LNCAP (cell line): ENCODE data around the gene AK8.

ENCODE experiments used
- TF ChIP-seq, protein P1 (sequence below): fragments of 450-650 bp; IDR thresholded peaks from 2 replicates; pipeline ENCODE4 v1.5.1; 2017; ENCODE audit warnings: mild to moderate bottlenecking

The AK8 gene

DNA sequence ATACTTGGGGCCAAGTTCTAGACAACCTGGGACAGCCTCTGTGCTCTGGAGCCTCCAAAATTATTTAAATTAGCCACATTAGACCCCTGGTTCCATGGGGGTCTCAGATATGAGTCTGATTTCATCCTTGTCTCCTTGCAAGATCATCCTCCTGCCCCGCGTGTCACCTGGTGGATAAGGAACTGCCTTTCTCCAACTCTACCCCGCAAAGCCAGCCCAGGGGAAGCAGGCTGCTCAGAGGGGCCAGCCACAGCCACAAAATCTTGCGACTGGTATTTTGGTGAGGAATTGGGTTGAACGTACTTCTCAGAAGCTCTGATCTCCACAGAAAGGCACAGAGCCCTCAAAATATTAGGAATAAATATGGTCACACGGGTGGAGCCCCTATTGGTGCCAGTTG lies 101.2 kb downstream of the AK8 start:
- TF ChIP-seq, protein P1, sequence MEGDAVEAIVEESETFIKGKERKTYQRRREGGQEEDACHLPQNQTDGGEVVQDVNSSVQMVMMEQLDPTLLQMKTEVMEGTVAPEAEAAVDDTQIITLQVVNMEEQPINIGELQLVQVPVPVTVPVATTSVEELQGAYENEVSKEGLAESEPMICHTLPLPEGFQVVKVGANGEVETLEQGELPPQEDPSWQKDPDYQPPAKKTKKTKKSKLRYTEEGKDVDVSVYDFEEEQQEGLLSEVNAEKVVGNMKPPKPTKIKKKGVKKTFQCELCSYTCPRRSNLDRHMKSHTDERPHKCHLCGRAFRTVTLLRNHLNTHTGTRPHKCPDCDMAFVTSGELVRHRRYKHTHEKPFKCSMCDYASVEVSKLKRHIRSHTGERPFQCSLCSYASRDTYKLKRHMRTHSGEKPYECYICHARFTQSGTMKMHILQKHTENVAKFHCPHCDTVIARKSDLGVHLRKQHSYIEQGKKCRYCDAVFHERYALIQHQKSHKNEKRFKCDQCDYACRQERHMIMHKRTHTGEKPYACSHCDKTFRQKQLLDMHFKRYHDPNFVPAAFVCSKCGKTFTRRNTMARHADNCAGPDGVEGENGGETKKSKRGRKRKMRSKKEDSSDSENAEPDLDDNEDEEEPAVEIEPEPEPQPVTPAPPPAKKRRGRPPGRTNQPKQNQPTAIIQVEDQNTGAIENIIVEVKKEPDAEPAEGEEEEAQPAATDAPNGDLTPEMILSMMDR, result no peak

DNA sequence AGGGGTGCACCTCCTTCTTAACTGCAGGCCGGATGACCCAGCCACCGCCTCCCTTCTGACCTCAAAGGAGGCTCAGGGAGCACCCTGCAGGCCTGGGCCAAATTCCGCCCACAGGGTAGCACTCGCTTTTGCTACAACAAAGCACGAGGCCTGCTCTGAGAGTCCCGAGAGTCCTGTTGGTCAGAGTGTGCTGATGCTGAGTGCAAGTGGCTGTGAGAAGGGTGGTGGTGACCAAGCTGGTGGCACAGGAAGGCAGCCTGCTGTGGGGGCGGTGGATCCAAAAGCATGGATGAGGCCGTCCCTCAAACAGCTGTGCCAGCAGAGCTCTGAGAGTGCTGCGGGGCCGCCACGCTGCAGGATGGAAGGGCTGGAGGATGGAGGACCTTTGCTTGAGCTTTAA lies 101.8 kb downstream of the AK8 start:
- TF ChIP-seq, protein P1, result no peak

DNA sequence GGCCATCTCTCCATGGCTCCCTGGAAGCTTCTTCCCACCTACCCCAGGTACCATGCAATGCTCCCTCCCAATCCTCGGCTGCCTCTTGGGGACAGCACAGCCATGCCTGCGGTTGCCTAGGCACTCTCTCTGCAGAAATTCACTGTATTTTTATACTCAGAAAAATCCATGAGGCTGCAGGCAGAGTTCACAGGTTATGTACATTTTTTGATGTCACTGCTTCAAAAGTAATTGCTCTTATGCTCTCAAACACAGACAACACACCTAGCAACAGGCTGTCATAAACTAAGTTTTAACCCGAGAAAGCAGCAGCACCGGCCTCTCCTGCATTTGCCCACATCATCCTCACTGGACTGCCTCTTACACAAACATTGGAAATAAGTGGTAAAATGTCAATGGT lies 102.4 kb downstream of the AK8 start:
- TF ChIP-seq, protein P1, result no peak

DNA sequence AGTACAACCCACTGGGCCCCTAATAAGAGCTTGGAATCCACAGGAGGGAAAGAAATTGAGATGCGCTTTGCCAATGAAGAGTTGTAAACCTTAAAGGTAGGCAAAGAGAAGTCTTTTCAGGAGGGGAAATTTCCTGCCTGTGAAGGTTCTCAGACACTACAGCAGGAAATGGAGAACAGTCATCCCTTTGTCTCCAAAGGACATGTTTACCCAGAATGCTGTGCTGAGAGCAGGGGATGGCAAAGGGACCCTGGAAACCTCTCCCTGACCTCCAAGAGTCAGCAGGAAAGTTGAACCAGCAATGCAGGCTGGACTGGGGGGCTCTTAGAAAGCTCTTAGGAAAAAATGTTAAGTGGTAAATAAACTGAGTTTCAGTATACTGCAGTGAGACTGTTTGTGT lies 103.2 kb downstream of the AK8 start:
- TF ChIP-seq, protein P1, result no peak

DNA sequence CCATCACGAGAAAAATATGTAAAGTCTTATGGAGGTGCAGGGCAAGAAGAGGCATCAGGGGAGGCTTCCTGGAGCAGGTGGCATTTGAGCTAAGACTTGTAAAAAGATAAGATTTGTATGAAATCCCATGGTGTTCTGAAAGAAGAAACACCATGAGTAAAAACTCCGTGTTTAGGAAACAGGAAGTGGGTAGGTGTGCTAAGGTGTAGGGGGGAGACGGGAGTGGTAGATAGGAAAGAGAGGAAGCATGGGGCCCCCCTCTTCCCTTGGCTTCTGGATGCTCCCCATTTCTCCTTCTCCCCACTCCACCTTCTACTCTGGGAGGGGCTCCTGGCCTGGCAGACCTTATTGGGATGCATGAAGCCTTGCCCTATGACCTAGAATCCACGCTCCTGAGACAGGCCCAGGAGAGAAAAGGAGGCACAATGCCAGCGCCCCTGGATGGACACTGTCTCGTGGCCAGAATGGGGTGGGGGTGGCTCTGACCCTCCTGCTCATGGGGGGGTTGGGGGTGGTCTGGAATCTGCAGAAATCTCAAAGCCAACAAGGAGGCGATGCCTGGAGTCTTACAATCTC lies 104.2 kb downstream of the AK8 start:
- TF ChIP-seq, protein P1, result no peak

DNA sequence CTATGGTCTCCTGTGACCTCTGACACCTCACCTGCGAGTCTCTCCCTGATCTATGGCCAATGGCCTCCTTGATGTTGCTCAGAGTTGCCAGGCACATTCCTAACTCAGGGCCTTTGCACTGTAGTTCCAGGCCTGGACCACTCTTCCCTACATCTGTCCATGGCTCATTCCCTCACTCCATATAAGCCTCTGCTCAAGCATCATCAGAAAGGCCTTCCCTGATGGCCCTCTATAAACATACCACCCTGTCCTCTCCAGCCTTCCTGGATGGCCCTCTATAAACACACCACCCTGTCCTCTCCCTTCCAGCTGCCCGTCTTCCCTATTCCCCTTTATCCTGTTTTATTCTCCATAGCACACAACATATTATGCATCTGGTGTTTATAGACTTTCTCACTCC lies 105.0 kb downstream of the AK8 start:
- TF ChIP-seq, protein P1, result no peak

DNA sequence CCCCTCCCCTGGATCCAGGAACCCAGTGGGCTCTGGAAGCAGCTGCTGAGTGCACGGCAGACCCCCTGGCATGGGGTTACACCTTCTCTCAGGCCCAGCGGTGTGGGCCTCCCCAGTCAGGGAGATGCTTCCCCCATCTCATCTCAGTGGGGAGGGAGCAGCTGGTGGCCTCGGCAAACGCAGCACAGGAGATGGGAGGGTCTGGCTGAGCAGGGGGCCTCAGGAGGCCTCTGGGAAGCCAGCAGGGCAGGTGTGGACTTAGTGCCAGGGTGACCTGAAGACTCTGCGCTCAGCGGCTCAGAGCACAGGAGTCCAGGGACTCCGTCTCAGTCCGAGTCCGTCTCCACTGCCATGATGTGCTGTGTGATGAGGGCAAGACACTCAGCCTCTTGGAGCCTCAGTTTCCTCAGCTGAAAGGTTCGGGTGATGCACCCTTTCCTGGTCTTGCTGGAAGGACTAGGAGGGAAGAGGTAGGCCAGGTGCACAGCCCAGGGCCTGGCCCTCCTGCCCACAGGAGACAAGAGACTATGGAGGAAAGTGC lies 107.2 kb downstream of the AK8 start:
- TF ChIP-seq, protein P1, result no peak
